A549 (cell line): Measurements from ENCODE around the gene FHL1. TPM values are rescaled to one million over a fixed set of nuclear protein-coding genes. Genes with fewer than 3 reads are reported as not detected.

Experiments
- ATAC-seq, 2 experiments: fragments of 200-7000 bp in 1 of 2; fragments of >200 bp in 1 of 2; cut with Nextera tagmentation in 1 of 2; cut with Tn5 transposase in 1 of 2; 3 replicates each; pipeline versions ENCODE4 v1.8.0 to v1.9.1; 2018 to 2020; ENCODE audit warnings: mild to moderate bottlenecking in 1 of 2, moderate library complexity in 1 of 2
- CTCF ChIA-PET: fragments of 300-600 bp; sonication (Branson Sonifier 250); formaldehyde crosslinking; extraction: SDS; loops from one replicate; lab custom pipeline; 2021; ENCODE audit warnings: antibody characterized with exemption, inconsistent platforms; lab: Yijun Ruan, JAX
- POLR2A ChIA-PET: fragments of 350-600 bp; formaldehyde crosslinking; extraction: SDS; loops from one replicate; lab custom pipeline; 2021; ENCODE audit warnings: antibody characterized with exemption, inconsistent platforms; lab: Yijun Ruan, JAX
- DNase-seq, 2 experiments: peaks; one replicate each; pipeline versions ENCODE4 v3.0.0 to v3.0.0-alpha.2; 2011 to 2016; ENCODE audit warnings: low read depth in 1 of 2, low spot score in 1 of 2
- FAIRE-seq: peaks from 2 replicates; lab custom pipeline; 2011; peaks lifted over from hg19 to GRCh38; lab: Jason Lieb, UNC
- H3K27ac ChIP-seq, 2 experiments: fragments of >200 bp; sonication (Bioruptor Twin); formaldehyde crosslinking; 3 replicates each; pipeline ENCODE4 v1.5.1; 2016 to 2017
- H3K4me1 ChIP-seq: fragments of >200 bp; sonication (Bioruptor Twin); formaldehyde crosslinking; 3 replicates; pipeline ENCODE4 v1.6.1; 2016
- H3K4me2 ChIP-seq: fragments of >200 bp; sonication (Bioruptor Twin); formaldehyde crosslinking; 3 replicates; pipeline ENCODE4 v1.6.1; 2016
- H3K4me3 ChIP-seq: fragments of >200 bp; sonication (Bioruptor Twin); formaldehyde crosslinking; 3 replicates; pipeline ENCODE4 v1.5.1; 2016
- H3K9me3 ChIP-seq: fragments of >200 bp; sonication (Bioruptor Twin); formaldehyde crosslinking; 3 replicates; pipeline ENCODE4 v1.6.1; 2016
- BCL3 ChIP-seq: fragments of >200 bp; sonication (Bioruptor Twin); formaldehyde crosslinking; IDR thresholded peaks from 3 replicates; pipeline ENCODE4 v1.6.1; 2016
- CBX2 ChIP-seq: fragments of 200-600 bp; sonication (generic); IDR thresholded peaks from 2 replicates; pipeline ENCODE4 v1.6.1; 2016; ENCODE audit warnings: low read depth, mild to moderate bottlenecking, borderline replicate concordance
- CEBPB ChIP-seq, 2 experiments: fragments of >200 bp in 1 of 2; sonication (Bioruptor Twin) in 1 of 2; formaldehyde crosslinking in 1 of 2; IDR thresholded peaks; 2 replicates each; pipeline ENCODE4 v1.6.1; 2012 to 2016
- CTCF ChIP-seq: fragments of >200 bp; sonication (Bioruptor Twin); formaldehyde crosslinking; IDR thresholded peaks from 3 replicates; pipeline ENCODE4 v1.5.1; 2016
- FOSB ChIP-seq: fragments of 250-450 bp; sonication (Bioruptor Pico); IDR thresholded peaks from 2 replicates; pipeline ENCODE4 v1.5.0; 2020; ENCODE audit warnings: mild to moderate bottlenecking, moderate library complexity
- FOXS1 ChIP-seq: fragments of 250-450 bp; sonication (Bioruptor Pico); IDR thresholded peaks from 2 replicates; pipeline ENCODE4 v1.5.0; 2020; ENCODE audit warnings: mild to moderate bottlenecking, moderate library complexity
- HES2 ChIP-seq: fragments of >200 bp; sonication (Bioruptor Twin); formaldehyde crosslinking; IDR thresholded peaks from 2 replicates; pipeline ENCODE4 v1.6.1; 2016
- HEYL ChIP-seq: fragments of 250-450 bp; sonication (Bioruptor Pico); IDR thresholded peaks from 2 replicates; pipeline ENCODE4 v1.8.0; 2021; ENCODE audit warnings: mild to moderate bottlenecking, moderate library complexity
- HMGXB4 ChIP-seq: fragments of 250-450 bp; sonication (Bioruptor Pico); IDR thresholded peaks from 2 replicates; pipeline ENCODE4 v1.5.0; 2021; ENCODE audit warnings: mild to moderate bottlenecking, moderate library complexity, borderline replicate concordance
- JUN ChIP-seq, 2 experiments: fragments of >200 bp; sonication (Bioruptor Twin); formaldehyde crosslinking; IDR thresholded peaks; 2 replicates in 1 of 2; 3 replicates in 1 of 2; pipeline ENCODE4 v1.6.1; 2016 to 2017
- JUNB ChIP-seq: fragments of >200 bp; sonication (Bioruptor Twin); formaldehyde crosslinking; IDR thresholded peaks from 2 replicates; pipeline ENCODE4 v1.6.1; 2016
- MAFK ChIP-seq: fragments of 450-650 bp; IDR thresholded peaks from 2 replicates; pipeline ENCODE4 v1.6.1; 2014; ENCODE audit not compliant: partially characterized antibody
- MAX ChIP-seq: IDR thresholded peaks from 2 replicates; pipeline ENCODE4 v1.6.1; 2012
- MAZ ChIP-seq: fragments of 150-350 bp; IDR thresholded peaks from 2 replicates; pipeline ENCODE4 v1.6.1; 2014; ENCODE audit warnings: antibody characterized with exemption, low read depth, low read length, borderline replicate concordance
- NFE2L2 ChIP-seq: fragments of 150-350 bp; conservative IDR thresholded peaks from 2 replicates; pipeline ENCODE4 v1.6.1; 2014; ENCODE audit warnings: low read length
- NR3C1 ChIP-seq: fragments of >200 bp; sonication (Bioruptor Twin); formaldehyde crosslinking; IDR thresholded peaks from 3 replicates; pipeline ENCODE4 v1.6.1; 2017
- RAD21 ChIP-seq, 2 experiments: fragments of >200 bp in 1 of 2; sonication (Bioruptor Twin) in 1 of 2; formaldehyde crosslinking in 1 of 2; IDR thresholded peaks in 1 of 2; conservative IDR thresholded peaks in 1 of 2; 2 replicates in 1 of 2; 3 replicates in 1 of 2; pipeline ENCODE4 v1.6.1; 2012 to 2018; ENCODE audit warnings: inconsistent platforms in 1 of 2
- RARB ChIP-seq: fragments of 250-450 bp; sonication (Bioruptor Pico); IDR thresholded peaks from 2 replicates; pipeline ENCODE4 v1.8.0; 2021; ENCODE audit warnings: mild to moderate bottlenecking, moderate library complexity
- RNF2 ChIP-seq: fragments of 200-600 bp; sonication (generic); IDR thresholded peaks from 2 replicates; pipeline ENCODE4 v1.6.1; 2016; ENCODE audit warnings: low read depth, mild to moderate bottlenecking, antibody characterized with exemption, moderate library complexity, borderline replicate concordance
- TFCP2L1 ChIP-seq: fragments of 250-450 bp; sonication (Bioruptor Pico); IDR thresholded peaks from 2 replicates; pipeline ENCODE4 v1.5.0; 2021; ENCODE audit warnings: mild to moderate bottlenecking
- TP53 ChIP-seq: fragments of 250-450 bp; sonication (Bioruptor Pico); IDR thresholded peaks from 2 replicates; pipeline ENCODE4 v1.5.0; 2021; ENCODE audit warnings: mild to moderate bottlenecking, moderate library complexity
- USF2 ChIP-seq: fragments of 450-650 bp; IDR thresholded peaks from 2 replicates; pipeline ENCODE4 v1.6.1; 2014; ENCODE audit warnings: antibody characterized with exemption
- ZFP36 ChIP-seq: fragments of 450-650 bp; IDR thresholded peaks from 2 replicates; pipeline ENCODE4 v1.6.1; 2014; ENCODE audit warnings: borderline replicate concordance; ENCODE audit not compliant: partially characterized antibody
- WGBS: methylation state at CpG from one replicate; pipeline ENCODE4 v1.1.6; 2017; ENCODE audit errors: missing lambda C conversion rate; 5-methylcytosine and 5-hydroxymethylcytosine counted together
- polyA plus RNA-seq, 4 experiments: library from polyadenylated mRNA; depleted of rRNA in 3 of 4; stranded (reverse); fragments of >200 nt; fragmentation: RNase III in 1 of 4; extraction: RNeasy Plus Mini Kit Qiagen cat#74134 plus additional on column Dnase treatment in 1 of 4; gene quantifications; 2 replicates in 3 of 4; 3 replicates in 1 of 4; pipeline ENCODE4 v1.2.3, GENCODE V29; 2011 to 2017

The FHL1 gene
- polyA plus RNA-seq, 2 of the 4 experiments (the other 2 are of a cell fraction) = 31.6 to 32.2 TPM

GRCh38 chrX:136115126-136115903, 32.0 kb upstream of the FHL1 start:
- FAIRE-seq = no peak

GRCh38 chrX:136115904-136116297, 31.4 kb upstream of the FHL1 start:
- Histone ChIP-seq H3K4me1 (no peaks in the 10 kb centered on the region), H3K4me2 (no peak overlapping the region), H3K9me3 (no peaks in the 10 kb centered on the region), H3K27ac (no peak overlapping the region), H3K4me3 (no peak overlapping the region)
- 88% methylated on average over 3 of the region's 3 CpGs for WGBS
- POLR2A ChIA-PET = no interaction called here
- CTCF ChIA-PET = interaction anchor here (0.6 to 1.3 kb wide), 3 partner anchors 17 to 88 kb away, joined by 3 to 4 read pairs (median 3); no protein-coding TSS in a partner anchor
- DNase-seq (no peak), ATAC-seq (no peak), FAIRE-seq (no peak)
- no peak for TF ChIP-seq RARB (CRISPR knock-in tag)
- TF ChIP-seq HMGXB4 (CRISPR knock-in tag) = no peak
- TF ChIP-seq USF2 = no peak
- no peak for TF ChIP-seq JUNB
- TF ChIP-seq RNF2 = no peak
- TF ChIP-seq CEBPB (IDR thresholded peaks at IDR 0.05) = no peak
- no peak for TF ChIP-seq TP53 (CRISPR knock-in tag)
- no peak for TF ChIP-seq BCL3

More at GRCh38 chrX:136115126-136115903, 32.0 kb upstream of the FHL1 start:
- no peak for ATAC-seq
- CTCF ChIA-PET = interaction anchor here (0.6 to 1.3 kb wide), 3 partner anchors 17 to 87 kb away, joined by 3 to 4 read pairs (median 3); no protein-coding TSS in a partner anchor
- TF ChIP-seq BCL3 = no peak
- no peak for TF ChIP-seq TP53 (CRISPR knock-in tag)
- no peak for TF ChIP-seq JUN (IDR thresholded peaks at IDR 0.05)
- TF ChIP-seq RAD21 (conservative IDR thresholded peaks at IDR 0.05 in 1 of 2, IDR thresholded peaks at IDR 0.05 in 1 of 2) = no peak
- no peak for TF ChIP-seq CBX2
- TF ChIP-seq CTCF = no peak
- TF ChIP-seq CEBPB (IDR thresholded peaks at IDR 0.05) = no peak
- TF ChIP-seq HEYL = no peak
- TF ChIP-seq HES2 = no peak
- TF ChIP-seq MAX = no peak
- TF ChIP-seq FOSB (CRISPR knock-in tag) = no peak
- no peak for TF ChIP-seq MAZ
- no peak for TF ChIP-seq NR3C1
- TF ChIP-seq ZFP36 = no peak
- TF ChIP-seq FOXS1 (CRISPR knock-in tag) = no peak
- no peak for TF ChIP-seq MAFK
- no peak for TF ChIP-seq NFE2L2
- no peak for TF ChIP-seq USF2
- no peak for TF ChIP-seq TFCP2L1
- TF ChIP-seq, all 56 proteins: peak for 0
- Histone ChIP-seq H3K4me2 (no peak overlapping the region), H3K9me3 (no peaks in the 10 kb centered on the region), H3K4me1 (no peaks in the 10 kb centered on the region), H3K27ac (no peak overlapping the region), H3K4me3 (no peak overlapping the region)
- WGBS = 46% methylated on average over 5 of the region's 5 CpGs
- POLR2A ChIA-PET = interaction anchor here (0.6 kb wide), 1 partner anchor 1658 kb away, joined by 8 read pairs; no protein-coding TSS in a partner anchor
- no peak for DNase-seq
